HepG2 (cell line): Measurements from ENCODE around the gene IFI30. TPM values are rescaled to one million over a fixed set of nuclear protein-coding genes. Genes with fewer than 3 reads are reported as not detected.

Source experiments
- AGO1 ChIP-seq: fragments of 200-400 bp; formaldehyde crosslinking; IDR thresholded peaks from 2 replicates; pipeline ENCODE4 v1.6.1; 2017; ENCODE audit warnings: mild to moderate bottlenecking, low read depth, low read length, moderate library complexity; ENCODE audit not compliant: poor library complexity, severe bottlenecking
- ATF6 ChIP-seq: sonication (generic); formaldehyde crosslinking; conservative IDR thresholded peaks from 2 replicates; pipeline ENCODE4 v1.4.0; 2020; ENCODE audit warnings: missing genetic modification reagents
- GMEB2 ChIP-seq: IDR thresholded peaks from 2 replicates; pipeline ENCODE4 v1.6.1; 2016; ENCODE audit warnings: missing biosample characterization, missing genetic modification reagents, low read depth
- GZF1 ChIP-seq: sonication (generic); formaldehyde crosslinking; IDR thresholded peaks from 2 replicates; pipeline ENCODE4 v1.5.1; 2020; ENCODE audit warnings: mild to moderate bottlenecking, missing genetic modification reagents
- HDAC1 ChIP-seq: sonication (generic); formaldehyde crosslinking; IDR thresholded peaks from 2 replicates; pipeline ENCODE4 v1.5.1; 2020; ENCODE audit warnings: mild to moderate bottlenecking, missing genetic modification reagents
- HNF4G ChIP-seq, 2 experiments: sonication (generic) in 1 of 2; formaldehyde crosslinking in 1 of 2; IDR thresholded peaks; 2 replicates each; pipeline versions ENCODE4 v1.4.0 to v1.6.1; 2011 to 2020; ENCODE audit warnings: borderline replicate concordance in 2 of 2, low read depth in 2 of 2, mild to moderate bottlenecking in 2 of 2, low read length in 1 of 2, missing genetic modification reagents in 1 of 2, moderate library complexity in 1 of 2
- HOXD1 ChIP-seq: sonication (generic); formaldehyde crosslinking; IDR thresholded peaks from 2 replicates; pipeline ENCODE4 v1.5.0; 2020; ENCODE audit warnings: missing genetic modification reagents
- KAT7 ChIP-seq: IDR thresholded peaks from 2 replicates; pipeline ENCODE4 v1.6.1; 2018; ENCODE audit warnings: borderline replicate concordance, missing compliant biosample characterization
- MAX ChIP-seq: IDR thresholded peaks from 2 replicates; pipeline ENCODE4 v1.6.1; 2012; ENCODE audit warnings: inconsistent platforms
- NBN ChIP-seq: fragments of 450-650 bp; conservative IDR thresholded peaks from 2 replicates; pipeline ENCODE4 v1.6.1; 2017
- NONO ChIP-seq, 2 experiments: fragments of 450-650 bp in 1 of 2; sonication (generic) in 1 of 2; formaldehyde crosslinking in 1 of 2; IDR thresholded peaks in 1 of 2; conservative IDR thresholded peaks in 1 of 2; 2 replicates each; pipeline versions ENCODE4 v1.6.1 to v1.8.0; 2017 to 2022; ENCODE audit warnings: mild to moderate bottlenecking in 1 of 2, missing genetic modification reagents in 1 of 2, moderate library complexity in 1 of 2
- NR2C2 ChIP-seq: sonication (generic); formaldehyde crosslinking; IDR thresholded peaks from 2 replicates; pipeline ENCODE4 v1.4.0; 2020; ENCODE audit warnings: missing genetic modification reagents, mild to moderate bottlenecking, moderate library complexity, borderline replicate concordance
- POGK ChIP-seq: sonication (generic); formaldehyde crosslinking; conservative IDR thresholded peaks from 2 replicates; pipeline ENCODE4 v1.8.0; 2022; ENCODE audit warnings: mild to moderate bottlenecking, moderate library complexity, missing genetic modification reagents
- SMAD9 ChIP-seq: sonication (generic); formaldehyde crosslinking; IDR thresholded peaks from 2 replicates; pipeline ENCODE4 v1.5.1; 2020; ENCODE audit warnings: mild to moderate bottlenecking, missing genetic modification reagents
- SMARCC2 ChIP-seq: fragments of 450-650 bp; IDR thresholded peaks from 2 replicates; pipeline ENCODE4 v1.6.1; 2017; ENCODE audit warnings: antibody characterized with exemption, mild to moderate bottlenecking
- ZFP91 ChIP-seq: sonication (generic); formaldehyde crosslinking; IDR thresholded peaks from 2 replicates; pipeline ENCODE4 v1.9.0; 2022; ENCODE audit warnings: missing genetic modification reagents, mild to moderate bottlenecking, borderline replicate concordance
- ZFYVE20 ChIP-seq: sonication (generic); formaldehyde crosslinking; IDR thresholded peaks from 2 replicates; pipeline ENCODE4 v1.8.0; 2023; ENCODE audit warnings: low read depth, mild to moderate bottlenecking, moderate library complexity, missing genetic modification reagents, borderline replicate concordance
- ZKSCAN8 ChIP-seq: IDR thresholded peaks from 2 replicates; pipeline ENCODE4 v1.6.1; 2016; ENCODE audit warnings: borderline replicate concordance, missing genetic modification reagents, missing compliant biosample characterization
- ZNF143 ChIP-seq: sonication (generic); formaldehyde crosslinking; IDR thresholded peaks from 2 replicates; pipeline ENCODE4 v1.4.0; 2020; ENCODE audit warnings: missing genetic modification reagents
- ZNF3 ChIP-seq: IDR thresholded peaks from 2 replicates; pipeline ENCODE4 v1.7.0; 2017; ENCODE audit warnings: inconsistent platforms
- ZNF543 ChIP-seq: sonication (generic); formaldehyde crosslinking; IDR thresholded peaks from 2 replicates; pipeline ENCODE4 v1.4.0; 2020; ENCODE audit warnings: mild to moderate bottlenecking, missing genetic modification reagents
- ZNF768 ChIP-seq: sonication (generic); formaldehyde crosslinking; IDR thresholded peaks from 2 replicates; pipeline ENCODE4 v1.4.0; 2020; ENCODE audit warnings: missing genetic modification reagents
- polyA plus RNA-seq, 8 experiments: library from polyadenylated mRNA; depleted of rRNA in 3 of 8; stranded (reverse) in 7 of 8; unstranded in 1 of 8; fragments of >200 nt; fragmentation: Illumina TruSeq in 4 of 8; extraction: Trizol in 4 of 8; gene quantifications; 2 replicates each; pipeline versions ENCODE4 v1.2.1 to v1.2.3, GENCODE V29; 2011 to 2016; ENCODE audit warnings: low read depth in 4 of 8, missing spikeins in 1 of 8, mixed read lengths in 1 of 8; ENCODE audit not compliant: insufficient read depth in 1 of 8
- total RNA-seq, 5 experiments: library from RNA; depleted of rRNA; stranded (reverse); fragments of >200 nt; fragmentation: Illumina TruSeq; extraction: Trizol; gene quantifications; 2 replicates each; pipeline ENCODE4 v1.2.3, GENCODE V29; 2016; ENCODE audit warnings: low read depth in 1 of 5

IFI30 gene
- total and polyA plus RNA-seq, 2 of the 13 experiments (the other 11 are each of a cell fraction or from before 2014, with no cell fraction given), result 25.0 to 79.4 TPM

- TF ChIP-seq GMEB2 (no peak), ZFYVE20 (no peak), ZNF3 (CRISPR knock-in tag) (no peak), SMARCC2 (no peak), NBN (no peak), ZNF143 (CRISPR knock-in tag) (peak; percentile 32; the same call in 1 of the 2 replicates), KAT7 (CRISPR knock-in tag) (no peak), MAX (peak; percentile 57), ATF6 (CRISPR knock-in tag) (no peak), AGO1 (peak; percentile 9), HOXD1 (no peak), ZKSCAN8 (no peak), HNF4G (IDR thresholded peaks at IDR 0.05; ENCODE audit: borderline replicate concordance, low read depth, low read length) (peak; percentile 40; the same call in 1 of the 2 replicates), HNF4G (CRISPR knock-in tag; IDR thresholded peaks at IDR 0.05; ENCODE audit: borderline replicate concordance, low read depth) (no peak), POGK (CRISPR knock-in tag) (peak; percentile 27; the same call in 1 of the 2 replicates), ZNF543 (CRISPR knock-in tag) (0 out of 2 replicates have a peak, but pooled peaks have one; percentile 19), HDAC1 (peak; percentile 45), NONO (IDR thresholded peaks at IDR 0.05) (no peak), NONO (CRISPR knock-in tag; conservative IDR thresholded peaks at IDR 0.05) (peak; percentile 67), ZFP91 (CRISPR knock-in tag) (peak; percentile 32; the same call in 1 of the 2 replicates), SMAD9 (CRISPR knock-in tag) (no peak), ZNF768 (CRISPR knock-in tag) (0 out of 2 replicates have a peak, but pooled peaks have one; percentile 39), GZF1 (no peak), NR2C2 (CRISPR knock-in tag) (peak; percentile 84)
Measured at GRCh38 chr19:18193388-18194180, 20.0 kb downstream of the IFI30 start (continued).
